Measurements from ENCODE around the gene RAB12.

The RAB12 gene

DNA sequence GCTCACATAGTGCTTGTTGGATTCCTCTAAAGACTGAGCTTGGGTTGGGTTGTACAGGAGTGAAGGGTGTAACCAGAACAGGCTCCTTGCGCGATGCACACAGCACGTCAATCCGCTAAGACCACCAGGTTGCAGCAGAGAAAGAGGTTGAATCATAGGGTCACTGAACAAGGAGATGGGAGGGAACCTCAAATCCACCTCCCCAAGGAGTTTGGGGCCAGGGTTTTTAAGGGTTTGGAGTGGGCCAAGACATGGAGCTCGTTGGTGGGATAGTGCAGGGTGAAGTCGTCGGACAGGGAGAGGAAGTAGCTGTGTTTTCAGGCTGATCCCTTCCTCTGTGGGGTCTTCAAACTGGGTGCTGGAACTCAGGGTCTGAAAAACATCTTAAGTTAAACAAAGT is 75.3 kb downstream of the RAB12 start:
- no peak overlapping the region for H3K9ac ChIP-seq (ENCODE audit: low read length)
- no peaks in the 10 kb centered on the region for H3K9me3 ChIP-seq (ENCODE audit: insufficient read depth, low read length)
- no peaks in the 10 kb centered on the region for H3K36me3 ChIP-seq (ENCODE audit: low read length)
- no peak overlapping the region for H3K27ac ChIP-seq (ENCODE audit: low read depth, low read length)
- H3K4me3 ChIP-seq (ENCODE audit: insufficient read depth, low read length, poor library complexity, severe bottlenecking) = no peak overlapping the region
- no peaks in the 10 kb centered on the region for H3K9me2 ChIP-seq (replicated peaks; ENCODE audit: insufficient read depth, low read length)
- H4K20me1 ChIP-seq (ENCODE audit: low read depth, low read length) = no peaks in the 10 kb centered on the region
- TF ChIP-seq, protein P1, sequence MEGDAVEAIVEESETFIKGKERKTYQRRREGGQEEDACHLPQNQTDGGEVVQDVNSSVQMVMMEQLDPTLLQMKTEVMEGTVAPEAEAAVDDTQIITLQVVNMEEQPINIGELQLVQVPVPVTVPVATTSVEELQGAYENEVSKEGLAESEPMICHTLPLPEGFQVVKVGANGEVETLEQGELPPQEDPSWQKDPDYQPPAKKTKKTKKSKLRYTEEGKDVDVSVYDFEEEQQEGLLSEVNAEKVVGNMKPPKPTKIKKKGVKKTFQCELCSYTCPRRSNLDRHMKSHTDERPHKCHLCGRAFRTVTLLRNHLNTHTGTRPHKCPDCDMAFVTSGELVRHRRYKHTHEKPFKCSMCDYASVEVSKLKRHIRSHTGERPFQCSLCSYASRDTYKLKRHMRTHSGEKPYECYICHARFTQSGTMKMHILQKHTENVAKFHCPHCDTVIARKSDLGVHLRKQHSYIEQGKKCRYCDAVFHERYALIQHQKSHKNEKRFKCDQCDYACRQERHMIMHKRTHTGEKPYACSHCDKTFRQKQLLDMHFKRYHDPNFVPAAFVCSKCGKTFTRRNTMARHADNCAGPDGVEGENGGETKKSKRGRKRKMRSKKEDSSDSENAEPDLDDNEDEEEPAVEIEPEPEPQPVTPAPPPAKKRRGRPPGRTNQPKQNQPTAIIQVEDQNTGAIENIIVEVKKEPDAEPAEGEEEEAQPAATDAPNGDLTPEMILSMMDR (IDR thresholded peaks at IDR 0.05; ENCODE audit: insufficient read depth, low read length, poor library complexity, severe bottlenecking) = no peak
- TF ChIP-seq EZH2phosphoT487 (conservative IDR thresholded peaks at IDR 0.05; ENCODE audit: low read length) = no peak
- no peak overlapping the region for H2AFZ ChIP-seq (ENCODE audit: low read depth, low read length, severe bottlenecking)
- no peak overlapping the region for H3K4me2 ChIP-seq (ENCODE audit: low read depth, low read length, poor library complexity, severe bottlenecking)
- no peaks in the 10 kb centered on the region for H3K27me3 ChIP-seq (ENCODE audit: low read length)
- H3F3A ChIP-seq (ENCODE audit: insufficient read depth) = no peaks in the 10 kb centered on the region
- no peaks in the 10 kb centered on the region for H3K79me2 ChIP-seq (ENCODE audit: insufficient read depth, low read length)

DNA sequence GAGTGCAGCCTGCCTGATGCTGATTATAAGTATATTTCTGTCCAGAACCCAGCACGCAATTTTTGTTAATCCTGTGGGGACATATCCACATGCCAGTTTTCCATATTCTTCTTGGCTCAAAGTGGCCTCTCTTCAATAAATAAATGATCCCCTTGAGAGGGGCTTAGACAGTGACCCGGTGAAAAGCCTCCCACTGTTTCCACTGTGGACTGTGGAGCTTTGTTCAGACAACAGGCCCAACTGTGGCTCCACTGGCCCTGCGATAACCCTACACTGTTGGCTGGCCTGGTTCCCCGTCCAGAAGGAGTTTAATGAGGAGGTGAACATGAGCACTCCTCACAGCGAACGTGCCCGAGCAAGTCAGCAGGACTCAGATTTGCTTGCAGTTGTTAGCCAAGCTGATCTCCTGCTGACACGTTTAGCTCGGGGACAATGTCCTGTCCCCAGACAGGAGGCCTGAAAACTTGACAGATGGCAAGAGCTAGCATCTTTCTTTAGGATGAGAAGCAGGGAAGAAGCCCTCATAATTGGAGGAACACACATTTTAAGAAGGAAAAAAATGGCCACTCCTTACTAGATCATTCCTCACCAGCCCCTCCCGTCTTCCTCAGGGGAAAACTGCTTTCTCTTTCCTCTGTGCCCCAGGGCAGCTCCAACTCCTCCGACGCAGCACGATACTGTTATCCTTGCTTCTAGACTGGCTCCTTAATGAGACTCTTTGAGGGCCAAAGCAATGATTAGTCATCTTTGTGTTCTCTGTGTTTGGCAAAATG is 76.1 kb downstream of the RAB12 start:
- H3K27ac ChIP-seq (ENCODE audit: low read depth, low read length) = no peak overlapping the region
- no peaks in the 10 kb centered on the region for H4K20me1 ChIP-seq (ENCODE audit: low read depth, low read length)
- no peaks in the 10 kb centered on the region for H3K79me2 ChIP-seq (ENCODE audit: insufficient read depth, low read length)
- no peak overlapping the region for H2AFZ ChIP-seq (ENCODE audit: low read depth, low read length, severe bottlenecking)
- H3F3A ChIP-seq (ENCODE audit: insufficient read depth) = no peaks in the 10 kb centered on the region
- no peak overlapping the region for H3K4me3 ChIP-seq (ENCODE audit: insufficient read depth, low read length, poor library complexity, severe bottlenecking)
- H3K9ac ChIP-seq (ENCODE audit: low read length) = no peak overlapping the region
- no peaks in the 10 kb centered on the region for H3K9me2 ChIP-seq (replicated peaks; ENCODE audit: insufficient read depth, low read length)
- H3K36me3 ChIP-seq (ENCODE audit: low read length) = no peaks in the 10 kb centered on the region
- no peaks in the 10 kb centered on the region for H3K27me3 ChIP-seq (ENCODE audit: low read length)
- H3K4me2 ChIP-seq (ENCODE audit: low read depth, low read length, poor library complexity, severe bottlenecking) = no peak overlapping the region
- no peak for TF ChIP-seq EZH2phosphoT487 (conservative IDR thresholded peaks at IDR 0.05; ENCODE audit: low read length)
- TF ChIP-seq, protein P1 (IDR thresholded peaks at IDR 0.05; ENCODE audit: insufficient read depth, low read length, poor library complexity, severe bottlenecking) = no peak
- no peaks in the 10 kb centered on the region for H3K9me3 ChIP-seq (ENCODE audit: insufficient read depth, low read length)

DNA sequence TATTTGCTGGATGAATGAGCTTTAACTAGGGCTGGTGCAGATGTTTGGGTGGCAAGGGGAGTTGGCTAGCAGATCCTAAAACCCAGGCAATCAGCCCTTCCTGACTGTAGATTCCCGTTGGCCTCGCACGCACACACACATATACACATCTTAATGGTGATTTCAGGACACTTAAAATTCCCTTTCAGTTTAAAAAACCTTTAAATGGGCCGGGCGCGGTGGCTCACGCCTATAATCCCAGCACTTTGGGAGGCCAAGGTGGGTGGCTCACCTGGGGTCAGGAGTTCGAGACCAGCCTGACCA is 76.6 kb downstream of the RAB12 start:
- no peak overlapping the region for H3K4me3 ChIP-seq (ENCODE audit: insufficient read depth, low read length, poor library complexity, severe bottlenecking)
- no peak overlapping the region for H3K4me2 ChIP-seq (ENCODE audit: low read depth, low read length, poor library complexity, severe bottlenecking)
- TF ChIP-seq EZH2phosphoT487 (conservative IDR thresholded peaks at IDR 0.05; ENCODE audit: low read length) = no peak
- TF ChIP-seq, protein P1 (IDR thresholded peaks at IDR 0.05; ENCODE audit: insufficient read depth, low read length, poor library complexity, severe bottlenecking) = no peak
- no peak overlapping the region for H3K9ac ChIP-seq (ENCODE audit: low read length)
- no peaks in the 10 kb centered on the region for H3F3A ChIP-seq (ENCODE audit: insufficient read depth)
- H2AFZ ChIP-seq (ENCODE audit: low read depth, low read length, severe bottlenecking) = no peak overlapping the region
- no peak overlapping the region for H3K27ac ChIP-seq (ENCODE audit: low read depth, low read length)
- no peaks in the 10 kb centered on the region for H3K36me3 ChIP-seq (ENCODE audit: low read length)
- no peaks in the 10 kb centered on the region for H3K9me2 ChIP-seq (replicated peaks; ENCODE audit: insufficient read depth, low read length)
- no peaks in the 10 kb centered on the region for H3K27me3 ChIP-seq (ENCODE audit: low read length)
- no peaks in the 10 kb centered on the region for H4K20me1 ChIP-seq (ENCODE audit: low read depth, low read length)
- H3K79me2 ChIP-seq (ENCODE audit: insufficient read depth, low read length) = no peaks in the 10 kb centered on the region
- H3K9me3 ChIP-seq (ENCODE audit: insufficient read depth, low read length) = no peaks in the 10 kb centered on the region
